HCT116 (cell line): ENCODE results near the gene EVX2.

Experiments used
- CEBPB ChIP-seq: IDR thresholded peaks from 2 replicates; pipeline ENCODE4 v1.6.1; 2012; ENCODE audit warnings: low read depth
- EZH2 ChIP-seq: fragments of 200-600 bp; sonication (generic); IDR thresholded peaks from 2 replicates; pipeline ENCODE4 v1.6.1; 2017; ENCODE audit warnings: antibody characterized with exemption, mixed run types
- EZH2phosphoT487 ChIP-seq: fragments of 200-600 bp; IDR thresholded peaks from 2 replicates; pipeline ENCODE4 v1.6.1; 2018; ENCODE audit warnings: antibody characterized with exemption, borderline replicate concordance
- FOSL1 ChIP-seq: IDR thresholded peaks from 2 replicates; pipeline ENCODE4 v1.6.1; 2012; ENCODE audit warnings: low read depth
- POLR2A ChIP-seq: IDR thresholded peaks from 2 replicates; pipeline ENCODE4 v1.7.0; 2011; ENCODE audit warnings: borderline replicate concordance; ENCODE audit not compliant: insufficient read depth, insufficient read length; ENCODE audit errors: extremely low read depth
- RAD21 ChIP-seq: IDR thresholded peaks from 2 replicates; pipeline ENCODE4 v1.6.1; 2012; ENCODE audit warnings: low read depth, mild to moderate bottlenecking
- SIN3A ChIP-seq: IDR thresholded peaks from 2 replicates; pipeline ENCODE4 v1.6.1; 2012; ENCODE audit warnings: low read depth
- SP1 ChIP-seq: IDR thresholded peaks from 2 replicates; pipeline ENCODE4 v1.6.1; 2012; ENCODE audit warnings: low read depth
- SRF ChIP-seq: IDR thresholded peaks from 2 replicates; pipeline ENCODE4 v1.6.1; 2012; ENCODE audit warnings: low read depth
- TCF7L2 ChIP-seq: IDR thresholded peaks from 2 replicates; pipeline ENCODE4 v1.7.0; 2011; ENCODE audit warnings: borderline replicate concordance, inconsistent platforms; ENCODE audit not compliant: insufficient read depth, insufficient read length; ENCODE audit errors: extremely low read depth
- TF ChIP-seq, protein P1 (sequence below), 3 experiments: fragments of 200-600 bp in 1 of 3; sonication (generic) in 1 of 3; IDR thresholded peaks in 2 of 3; conservative IDR thresholded peaks in 1 of 3; 2 replicates each; pipeline ENCODE4 v1.5.1; 2012 to 2017; ENCODE audit warnings: low read depth in 2 of 3, low read length in 2 of 3, antibody characterized with exemption in 1 of 3, borderline replicate concordance in 1 of 3, control low read depth in 1 of 3, mild to moderate bottlenecking in 1 of 3, mixed read lengths in 1 of 3, mixed run types in 1 of 3, moderate library complexity in 1 of 3; ENCODE audit not compliant: insufficient read depth in 1 of 3
- TF ChIP-seq, protein P2 (sequence below): IDR thresholded peaks from 2 replicates; pipeline ENCODE4 v1.6.1; 2012
- TF ChIP-seq, protein P3 (sequence below): IDR thresholded peaks from 2 replicates; pipeline ENCODE4 v1.6.1; 2012
- TF ChIP-seq, protein P4 (sequence below): IDR thresholded peaks from 2 replicates; pipeline ENCODE4 v1.6.1; 2012; ENCODE audit warnings: low read depth

DNA sequence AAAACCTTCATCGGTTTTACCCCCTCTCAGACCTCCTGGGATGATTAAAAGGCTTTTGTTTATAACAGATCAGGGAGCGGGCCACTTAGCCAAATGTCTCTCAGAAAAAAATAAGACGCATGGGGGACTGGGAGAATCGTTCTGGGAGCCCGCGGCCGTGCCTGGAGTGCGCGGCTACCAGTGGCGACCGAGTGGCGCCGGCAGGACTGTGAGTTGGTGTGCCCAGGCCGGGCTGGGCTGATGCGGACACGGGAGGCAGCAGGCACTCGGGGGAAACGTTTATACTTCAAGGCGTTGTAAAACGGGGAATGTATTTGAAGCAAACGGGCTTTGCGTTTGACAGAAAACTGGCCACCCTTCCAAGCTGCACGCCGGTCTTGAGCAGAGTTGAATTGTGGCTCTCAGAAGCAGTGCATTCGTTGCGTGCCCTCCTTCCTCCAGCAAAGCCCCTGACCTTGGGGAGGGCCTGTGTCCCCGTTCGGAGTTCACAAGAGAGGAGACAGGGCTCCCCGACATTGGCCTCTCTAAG is 28.1 kb upstream of the EVX2 start:
- TF ChIP-seq POLR2A (no peak), EZH2phosphoT487 (no peak), EZH2 (no peak), FOSL1 (no peak), SIN3A (no peak), TCF7L2 (no peak), SP1 (no peak), CEBPB (no peak), SRF (no peak), RAD21 (no peak)
- TF ChIP-seq, protein P1, sequence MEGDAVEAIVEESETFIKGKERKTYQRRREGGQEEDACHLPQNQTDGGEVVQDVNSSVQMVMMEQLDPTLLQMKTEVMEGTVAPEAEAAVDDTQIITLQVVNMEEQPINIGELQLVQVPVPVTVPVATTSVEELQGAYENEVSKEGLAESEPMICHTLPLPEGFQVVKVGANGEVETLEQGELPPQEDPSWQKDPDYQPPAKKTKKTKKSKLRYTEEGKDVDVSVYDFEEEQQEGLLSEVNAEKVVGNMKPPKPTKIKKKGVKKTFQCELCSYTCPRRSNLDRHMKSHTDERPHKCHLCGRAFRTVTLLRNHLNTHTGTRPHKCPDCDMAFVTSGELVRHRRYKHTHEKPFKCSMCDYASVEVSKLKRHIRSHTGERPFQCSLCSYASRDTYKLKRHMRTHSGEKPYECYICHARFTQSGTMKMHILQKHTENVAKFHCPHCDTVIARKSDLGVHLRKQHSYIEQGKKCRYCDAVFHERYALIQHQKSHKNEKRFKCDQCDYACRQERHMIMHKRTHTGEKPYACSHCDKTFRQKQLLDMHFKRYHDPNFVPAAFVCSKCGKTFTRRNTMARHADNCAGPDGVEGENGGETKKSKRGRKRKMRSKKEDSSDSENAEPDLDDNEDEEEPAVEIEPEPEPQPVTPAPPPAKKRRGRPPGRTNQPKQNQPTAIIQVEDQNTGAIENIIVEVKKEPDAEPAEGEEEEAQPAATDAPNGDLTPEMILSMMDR (IDR thresholded peaks at IDR 0.05 in 2 of 3, conservative IDR thresholded peaks at IDR 0.05 in 1 of 3; ENCODE audit: borderline replicate concordance in 1 of 3, insufficient read depth in 1 of 3, low read depth in 2 of 3, low read length in 2 of 3), result no peak
- TF ChIP-seq, protein P2, sequence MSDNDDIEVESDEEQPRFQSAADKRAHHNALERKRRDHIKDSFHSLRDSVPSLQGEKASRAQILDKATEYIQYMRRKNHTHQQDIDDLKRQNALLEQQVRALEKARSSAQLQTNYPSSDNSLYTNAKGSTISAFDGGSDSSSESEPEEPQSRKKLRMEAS, result no peak
- TF ChIP-seq, protein P3, sequence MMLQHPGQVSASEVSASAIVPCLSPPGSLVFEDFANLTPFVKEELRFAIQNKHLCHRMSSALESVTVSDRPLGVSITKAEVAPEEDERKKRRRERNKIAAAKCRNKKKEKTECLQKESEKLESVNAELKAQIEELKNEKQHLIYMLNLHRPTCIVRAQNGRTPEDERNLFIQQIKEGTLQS, result no peak
- TF ChIP-seq, protein P4, sequence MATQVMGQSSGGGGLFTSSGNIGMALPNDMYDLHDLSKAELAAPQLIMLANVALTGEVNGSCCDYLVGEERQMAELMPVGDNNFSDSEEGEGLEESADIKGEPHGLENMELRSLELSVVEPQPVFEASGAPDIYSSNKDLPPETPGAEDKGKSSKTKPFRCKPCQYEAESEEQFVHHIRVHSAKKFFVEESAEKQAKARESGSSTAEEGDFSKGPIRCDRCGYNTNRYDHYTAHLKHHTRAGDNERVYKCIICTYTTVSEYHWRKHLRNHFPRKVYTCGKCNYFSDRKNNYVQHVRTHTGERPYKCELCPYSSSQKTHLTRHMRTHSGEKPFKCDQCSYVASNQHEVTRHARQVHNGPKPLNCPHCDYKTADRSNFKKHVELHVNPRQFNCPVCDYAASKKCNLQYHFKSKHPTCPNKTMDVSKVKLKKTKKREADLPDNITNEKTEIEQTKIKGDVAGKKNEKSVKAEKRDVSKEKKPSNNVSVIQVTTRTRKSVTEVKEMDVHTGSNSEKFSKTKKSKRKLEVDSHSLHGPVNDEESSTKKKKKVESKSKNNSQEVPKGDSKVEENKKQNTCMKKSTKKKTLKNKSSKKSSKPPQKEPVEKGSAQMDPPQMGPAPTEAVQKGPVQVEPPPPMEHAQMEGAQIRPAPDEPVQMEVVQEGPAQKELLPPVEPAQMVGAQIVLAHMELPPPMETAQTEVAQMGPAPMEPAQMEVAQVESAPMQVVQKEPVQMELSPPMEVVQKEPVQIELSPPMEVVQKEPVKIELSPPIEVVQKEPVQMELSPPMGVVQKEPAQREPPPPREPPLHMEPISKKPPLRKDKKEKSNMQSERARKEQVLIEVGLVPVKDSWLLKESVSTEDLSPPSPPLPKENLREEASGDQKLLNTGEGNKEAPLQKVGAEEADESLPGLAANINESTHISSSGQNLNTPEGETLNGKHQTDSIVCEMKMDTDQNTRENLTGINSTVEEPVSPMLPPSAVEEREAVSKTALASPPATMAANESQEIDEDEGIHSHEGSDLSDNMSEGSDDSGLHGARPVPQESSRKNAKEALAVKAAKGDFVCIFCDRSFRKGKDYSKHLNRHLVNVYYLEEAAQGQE, result no peak
